ENCODE results near the gene ROGDI.
A peak's percentile ranks its signal among the peaks of the same experiment; 100 is the strongest.

The ROGDI gene

DNA sequence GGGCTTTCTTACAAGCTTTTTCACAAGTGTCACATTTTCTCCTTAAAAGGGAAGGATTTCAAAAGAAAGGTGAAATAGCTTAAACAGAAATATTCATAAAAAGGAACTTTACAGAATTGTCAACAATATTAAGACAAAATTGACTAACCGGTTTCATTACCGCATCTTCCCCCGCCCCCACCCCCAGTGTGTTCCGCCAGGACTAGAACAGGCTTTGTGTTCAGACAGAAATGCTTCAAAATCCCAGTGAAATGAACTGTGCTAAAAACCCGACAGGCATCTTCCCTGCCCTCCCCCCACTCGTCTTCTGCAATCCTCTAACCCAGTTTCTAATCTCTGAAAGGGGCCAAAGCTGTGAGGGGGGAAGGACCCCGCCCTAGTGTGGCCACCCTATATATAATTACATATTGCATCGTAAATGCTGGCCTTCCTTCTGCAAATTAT lies 990 bp upstream of the ROGDI start (continued):
- TF ChIP-seq, protein P1, sequence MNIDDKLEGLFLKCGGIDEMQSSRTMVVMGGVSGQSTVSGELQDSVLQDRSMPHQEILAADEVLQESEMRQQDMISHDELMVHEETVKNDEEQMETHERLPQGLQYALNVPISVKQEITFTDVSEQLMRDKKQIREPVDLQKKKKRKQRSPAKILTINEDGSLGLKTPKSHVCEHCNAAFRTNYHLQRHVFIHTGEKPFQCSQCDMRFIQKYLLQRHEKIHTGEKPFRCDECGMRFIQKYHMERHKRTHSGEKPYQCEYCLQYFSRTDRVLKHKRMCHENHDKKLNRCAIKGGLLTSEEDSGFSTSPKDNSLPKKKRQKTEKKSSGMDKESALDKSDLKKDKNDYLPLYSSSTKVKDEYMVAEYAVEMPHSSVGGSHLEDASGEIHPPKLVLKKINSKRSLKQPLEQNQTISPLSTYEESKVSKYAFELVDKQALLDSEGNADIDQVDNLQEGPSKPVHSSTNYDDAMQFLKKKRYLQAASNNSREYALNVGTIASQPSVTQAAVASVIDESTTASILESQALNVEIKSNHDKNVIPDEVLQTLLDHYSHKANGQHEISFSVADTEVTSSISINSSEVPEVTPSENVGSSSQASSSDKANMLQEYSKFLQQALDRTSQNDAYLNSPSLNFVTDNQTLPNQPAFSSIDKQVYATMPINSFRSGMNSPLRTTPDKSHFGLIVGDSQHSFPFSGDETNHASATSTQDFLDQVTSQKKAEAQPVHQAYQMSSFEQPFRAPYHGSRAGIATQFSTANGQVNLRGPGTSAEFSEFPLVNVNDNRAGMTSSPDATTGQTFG (tag by site-specific recombination; IDR thresholded peaks at IDR 0.05; ENCODE audit: borderline replicate concordance): no peak
- TF ChIP-seq ZNF391 (tag by site-specific recombination; IDR thresholded peaks at IDR 0.05; ENCODE audit: borderline replicate concordance, low read depth) (no peak), GLI4 (tag by site-specific recombination; IDR thresholded peaks at IDR 0.05) (no peak), IKZF3 (tag by site-specific recombination; IDR thresholded peaks at IDR 0.05) (no peak), ZBTB6 (tag by site-specific recombination; IDR thresholded peaks at IDR 0.05) (no peak), ZNF398 (tag by site-specific recombination; IDR thresholded peaks at IDR 0.05) (peak; percentile 21; the same call in 1 of the 2 replicates), SCRT2 (tag by site-specific recombination; IDR thresholded peaks at IDR 0.05) (no peak), ZNF707 (tag by site-specific recombination; IDR thresholded peaks at IDR 0.05) (no peak), KLF1 (tag by site-specific recombination; IDR thresholded peaks at IDR 0.05) (0 out of 2 replicates have a peak, but pooled peaks have one; percentile 9), KLF7 (tag by site-specific recombination; IDR thresholded peaks at IDR 0.05; ENCODE audit: borderline replicate concordance) (peak; percentile 60; the same call in 1 of the 2 replicates), ZNF426 (tag by site-specific recombination; IDR thresholded peaks at IDR 0.05) (no peak), ZNF792 (tag by site-specific recombination; IDR thresholded peaks at IDR 0.05) (no peak), ZNF335 (tag by site-specific recombination; conservative IDR thresholded peaks at IDR 0.05) (peak; percentile 68)

DNA sequence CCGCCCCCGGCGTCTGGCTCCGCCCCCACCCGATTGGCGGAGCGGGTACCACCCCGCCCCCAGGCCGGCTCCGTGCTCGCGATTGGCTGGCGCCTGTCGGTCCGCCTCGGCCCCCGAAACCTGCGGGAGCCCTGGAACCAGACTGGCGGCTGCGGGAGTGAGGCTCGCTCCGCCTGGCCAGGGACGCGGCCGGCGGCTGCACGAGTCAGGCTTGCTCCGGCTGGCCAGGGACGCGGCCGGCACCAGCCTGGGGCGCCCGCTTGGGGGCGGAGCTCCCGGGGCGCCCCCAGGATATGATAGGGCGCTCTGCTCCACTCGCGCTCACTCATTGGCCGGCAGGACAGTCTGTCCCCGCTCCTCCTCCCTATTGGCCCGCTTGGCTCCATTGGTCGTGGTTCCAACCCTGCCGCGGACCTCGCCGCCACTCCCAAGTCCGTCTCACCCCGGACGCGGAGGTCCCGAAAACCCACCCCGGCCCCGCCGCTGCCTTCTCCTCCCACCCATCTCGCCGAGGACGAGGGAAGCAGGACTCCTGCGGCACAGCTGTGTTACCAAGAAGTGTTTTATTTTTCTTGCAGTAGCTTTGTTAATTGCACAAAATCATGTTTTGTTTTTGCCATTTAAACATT lies 340 bp upstream of the ROGDI start:
- ChIA-PET CTCF (interaction anchor here (0.8 kb wide), 1 partner anchor 36 kb away, joined by 3 read pairs; no protein-coding TSS in a partner anchor), POLR2A (interaction anchor here (0.6 to 3.2 kb wide), 12 partner anchors 9 to 253 kb away, joined by 3 to 19 read pairs (median 4); partner anchors contain the start of genes ANKS3, DNAAF8, GLYR1 and NUDT16L1)
- peak overlapping the region; percentile 80 for H3K4me3 ChIP-seq (ENCODE audit: low read depth, low read length)
- peak overlapping the region; percentile 69 for H3K27ac ChIP-seq (ENCODE audit: extremely low read depth, low read depth, low read length)
- peaks cover 3% of the 10 kb centered on the region; the same call in 1 of the 2 replicates for H3K4me1 ChIP-seq (ENCODE audit: control insufficient read depth, insufficient read depth, low read length)
- H3K9me3 ChIP-seq (ENCODE audit: control insufficient read depth, insufficient read depth, low read depth, low read length): no peaks in the 10 kb centered on the region
- peaks cover 12 to 53% of the 10 kb centered on the region in 2 experiments for H3K36me3 ChIP-seq (ENCODE audit: control insufficient read depth in 2 of 2, insufficient read depth in 1 of 2, low read length in 2 of 2)
- TF ChIP-seq ZFHX2 (tag by site-specific recombination; conservative IDR thresholded peaks at IDR 0.05) (0 out of 2 replicates have a peak, but pooled peaks have one; percentile 21), HIC1 (tag by site-specific recombination; IDR thresholded peaks at IDR 0.05) (peak; percentile 49; the same call in 1 of the 2 replicates), HOXC10 (CRISPR knock-in tag; IDR thresholded peaks at IDR 0.05) (0 out of 2 replicates have a peak, but pooled peaks have one; percentile 25), ZEB2 (tag by site-specific recombination; IDR thresholded peaks at IDR 0.05) (0 out of 2 replicates have a peak, but pooled peaks have one; percentile 34), GLIS2 (tag by site-specific recombination; IDR thresholded peaks at IDR 0.05) (peak; percentile 53; the same call in 1 of the 2 replicates), ZSCAN30 (tag by site-specific recombination; IDR thresholded peaks at IDR 0.05) (peak; percentile 85), SP3 (tag by site-specific recombination; IDR thresholded peaks at IDR 0.05) (peak; percentile 48), PBX3 (CRISPR knock-in tag; IDR thresholded peaks at IDR 0.05) (0 out of 2 replicates have a peak, but pooled peaks have one; percentile 11), SP2 (tag by site-specific recombination; IDR thresholded peaks at IDR 0.05) (peak; percentile 92), ZNF670 (tag by site-specific recombination; IDR thresholded peaks at IDR 0.05; ENCODE audit: low read depth) (no peak)
- TF ChIP-seq, protein P2, sequence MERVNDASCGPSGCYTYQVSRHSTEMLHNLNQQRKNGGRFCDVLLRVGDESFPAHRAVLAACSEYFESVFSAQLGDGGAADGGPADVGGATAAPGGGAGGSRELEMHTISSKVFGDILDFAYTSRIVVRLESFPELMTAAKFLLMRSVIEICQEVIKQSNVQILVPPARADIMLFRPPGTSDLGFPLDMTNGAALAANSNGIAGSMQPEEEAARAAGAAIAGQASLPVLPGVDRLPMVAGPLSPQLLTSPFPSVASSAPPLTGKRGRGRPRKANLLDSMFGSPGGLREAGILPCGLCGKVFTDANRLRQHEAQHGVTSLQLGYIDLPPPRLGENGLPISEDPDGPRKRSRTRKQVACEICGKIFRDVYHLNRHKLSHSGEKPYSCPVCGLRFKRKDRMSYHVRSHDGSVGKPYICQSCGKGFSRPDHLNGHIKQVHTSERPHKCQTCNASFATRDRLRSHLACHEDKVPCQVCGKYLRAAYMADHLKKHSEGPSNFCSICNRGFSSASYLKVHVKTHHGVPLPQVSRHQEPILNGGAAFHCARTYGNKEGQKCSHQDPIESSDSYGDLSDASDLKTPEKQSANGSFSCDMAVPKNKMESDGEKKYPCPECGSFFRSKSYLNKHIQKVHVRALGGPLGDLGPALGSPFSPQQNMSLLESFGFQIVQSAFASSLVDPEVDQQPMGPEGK (tag by site-specific recombination; IDR thresholded peaks at IDR 0.05): peak; percentile 86

Data from HEK293 (cell line).